K562 (cell line): ENCODE data around the gene GCDH. TPM values are rescaled to one million over a fixed set of nuclear protein-coding genes. Genes with fewer than 3 reads are reported as not detected.

Source experiments
- ETS1 ChIP-seq: conservative IDR thresholded peaks from 2 replicates; pipeline ENCODE4 v1.6.1; 2011; ENCODE audit warnings: low read depth, mild to moderate bottlenecking, low read length; ENCODE audit not compliant: control insufficient read depth
- HNRNPL ChIP-seq: fragments of 200-400 bp; formaldehyde crosslinking; IDR thresholded peaks from 2 replicates; pipeline ENCODE4 v1.6.1; 2017; ENCODE audit warnings: low read depth, mild to moderate bottlenecking, low read length
- MBD1 ChIP-seq: fragments of 250-450 bp; sonication (Bioruptor Pico); IDR thresholded peaks from 2 replicates; pipeline ENCODE4 v1.8.0; 2022; ENCODE audit warnings: inconsistent platforms
- MEF2A ChIP-seq: IDR thresholded peaks from 2 replicates; pipeline ENCODE4 v1.6.1; 2011; ENCODE audit warnings: low read depth, mild to moderate bottlenecking, low read length, moderate library complexity; ENCODE audit not compliant: control insufficient read depth
- MEF2D ChIP-seq: conservative IDR thresholded peaks from 2 replicates; pipeline ENCODE4 v1.6.1; 2016; ENCODE audit warnings: low read depth, missing genetic modification characterization, missing compliant biosample characterization
- POLR2B ChIP-seq: fragments of 450-650 bp; IDR thresholded peaks from 2 replicates; pipeline ENCODE4 v1.6.1; 2018; ENCODE audit warnings: low read depth; ENCODE audit not compliant: partially characterized antibody
- RCOR1 ChIP-seq, 2 experiments: IDR thresholded peaks; 2 replicates each; pipeline ENCODE4 v1.6.1; 2012; ENCODE audit warnings: low read depth in 2 of 2, low read length in 2 of 2, borderline replicate concordance in 1 of 2, improper control_type of control experiment in 1 of 2
- ZFP36 ChIP-seq: fragments of 150-350 bp; IDR thresholded peaks from 2 replicates; pipeline ENCODE4 v1.6.1; 2018; ENCODE audit warnings: low read length, low read depth; ENCODE audit not compliant: partially characterized antibody
- ZFP91 ChIP-seq: sonication (generic); formaldehyde crosslinking; IDR thresholded peaks from 2 replicates; pipeline ENCODE4 v1.8.0; 2022; ENCODE audit warnings: mild to moderate bottlenecking, missing genetic modification reagents
- ZKSCAN1 ChIP-seq: fragments of 150-350 bp; IDR thresholded peaks from 2 replicates; pipeline ENCODE4 v1.6.1; 2016; ENCODE audit warnings: low read depth, low read length
- ZKSCAN8 ChIP-seq: fragments of 200-800 bp; sonication (Bioruptor generic); IDR thresholded peaks from 2 replicates; pipeline ENCODE4 v1.6.1; 2016; ENCODE audit warnings: missing genetic modification characterization, missing compliant biosample characterization
- ZNF407 ChIP-seq: fragments of 450-650 bp; IDR thresholded peaks from 2 replicates; pipeline ENCODE4 v1.6.1; 2016; ENCODE audit warnings: low read depth
- ZNF717 ChIP-seq: fragments of 250-450 bp; sonication (Bioruptor Pico); IDR thresholded peaks from 2 replicates; pipeline ENCODE4 v1.5.0; 2021
- ZNF75A ChIP-seq: fragments of 450-650 bp; formaldehyde crosslinking; IDR thresholded peaks from 2 replicates; pipeline ENCODE4 v1.4.0; 2020; ENCODE audit warnings: mild to moderate bottlenecking
- polyA plus RNA-seq, 8 experiments: library from polyadenylated mRNA; depleted of rRNA in 4 of 8; stranded (reverse) in 5 of 8; unstranded in 3 of 8; fragments of >200 nt; fragmentation: Nextera tagmentation in 2 of 8; fragmentation: Illumina TruSeq in 1 of 8; extraction: Ambion mirVana in 2 of 8; extraction: Trizol in 1 of 8; gene quantifications; 2 replicates each; pipeline versions ENCODE4 v1.2.1 to v1.2.3, GENCODE V29; 2011 to 2014; ENCODE audit warnings: inconsistent platforms in 1 of 8, missing spikeins in 1 of 8
- total RNA-seq, 7 experiments: library from RNA; depleted of rRNA in 6 of 7; stranded (reverse); fragments of >200 nt in 6 of 7; fragmentation: Illumina TruSeq in 2 of 7; extraction: Trizol in 2 of 7; gene quantifications; 2 replicates each; pipeline versions ENCODE4 v1.2.1 to v1.2.3, GENCODE V29; 2011 to 2021; ENCODE audit warnings: low replicate concordance in 1 of 7

GCDH gene
- total and polyA plus RNA-seq, 9 of the 15 experiments (the other 6 are each of a cell fraction or from before 2014, with no cell fraction given): 2.9 to 50.8 (median 19.1) TPM

GRCh38 chr19:12937927-12938778 is 47.2 kb downstream of the GCDH start, which contains the start of gene CALR (continued):
- TF ChIP-seq POLR2B (peak; percentile 98), ZNF407 (no peak), ZFP91 (CRISPR knock-in tag) (peak; percentile 92), ZKSCAN8 (CRISPR knock-in tag) (no peak), ETS1 (peak; percentile 84), HNRNPL (peak; percentile 77; the same call in 1 of the 2 replicates), MBD1 (CRISPR knock-in tag) (no peak), ZKSCAN1 (no peak), ZNF717 (no peak), MEF2D (tag) (peak; percentile 26; the same call in 1 of the 2 replicates), MEF2A (no peak), ZNF75A (CRISPR knock-in tag) (no peak), RCOR1 (IDR thresholded peaks at IDR 0.05; ENCODE audit: borderline replicate concordance in 1 of 2, low read depth in 2 of 2, low read length in 2 of 2) (peak in 1 of 2 experiments; percentile 17; a peak in 1 of 4 replicates), ZFP36 (peak; percentile 72)
